Skeletal muscle satellite cell (primary cell): Measurements from ENCODE around the gene ALCAM. TPM values are rescaled to one million over a fixed set of nuclear protein-coding genes. Genes with fewer than 3 reads are reported as not detected.
A peak's percentile ranks its signal among the peaks of the same experiment; 100 is the strongest.

Experiments
- H3K27me3 ChIP-seq: 2 replicates; pipeline ENCODE4 v1.7.0; 2013; ENCODE audit warnings: low read length; ENCODE audit not compliant: control insufficient read depth, insufficient read depth
- H3K36me3 ChIP-seq: 2 replicates; pipeline ENCODE4 v1.7.0; 2013; ENCODE audit warnings: mild to moderate bottlenecking, control low read depth, low read length; ENCODE audit not compliant: insufficient read depth
- H3K4me1 ChIP-seq: 2 replicates; pipeline ENCODE4 v1.7.0; 2013; ENCODE audit warnings: low read length; ENCODE audit not compliant: control insufficient read depth, insufficient read depth
- H3K4me2 ChIP-seq: 2 replicates; pipeline ENCODE4 v1.7.0; 2013; ENCODE audit warnings: mild to moderate bottlenecking, low read length
- H3K4me3 ChIP-seq: 2 replicates; pipeline ENCODE4 v1.7.0; 2013; ENCODE audit warnings: low read length
- H3K9ac ChIP-seq: 2 replicates; pipeline ENCODE4 v1.7.0; 2013; ENCODE audit warnings: mild to moderate bottlenecking, low read depth, low read length, moderate library complexity
- H3K9me3 ChIP-seq: replicated peaks from 2 replicates; pipeline ENCODE4 v1.7.0; 2013; ENCODE audit warnings: mild to moderate bottlenecking, control low read depth, low read length
- total RNA-seq: library from RNA; depleted of rRNA; stranded (reverse); fragments of >200 nt; gene quantifications from 2 replicates; pipeline ENCODE4 v1.2.3, GENCODE V29; 2012; rRNA removed

The ALCAM gene
- 89.5 and 158 TPM in 2 replicates for total RNA-seq

DNA sequence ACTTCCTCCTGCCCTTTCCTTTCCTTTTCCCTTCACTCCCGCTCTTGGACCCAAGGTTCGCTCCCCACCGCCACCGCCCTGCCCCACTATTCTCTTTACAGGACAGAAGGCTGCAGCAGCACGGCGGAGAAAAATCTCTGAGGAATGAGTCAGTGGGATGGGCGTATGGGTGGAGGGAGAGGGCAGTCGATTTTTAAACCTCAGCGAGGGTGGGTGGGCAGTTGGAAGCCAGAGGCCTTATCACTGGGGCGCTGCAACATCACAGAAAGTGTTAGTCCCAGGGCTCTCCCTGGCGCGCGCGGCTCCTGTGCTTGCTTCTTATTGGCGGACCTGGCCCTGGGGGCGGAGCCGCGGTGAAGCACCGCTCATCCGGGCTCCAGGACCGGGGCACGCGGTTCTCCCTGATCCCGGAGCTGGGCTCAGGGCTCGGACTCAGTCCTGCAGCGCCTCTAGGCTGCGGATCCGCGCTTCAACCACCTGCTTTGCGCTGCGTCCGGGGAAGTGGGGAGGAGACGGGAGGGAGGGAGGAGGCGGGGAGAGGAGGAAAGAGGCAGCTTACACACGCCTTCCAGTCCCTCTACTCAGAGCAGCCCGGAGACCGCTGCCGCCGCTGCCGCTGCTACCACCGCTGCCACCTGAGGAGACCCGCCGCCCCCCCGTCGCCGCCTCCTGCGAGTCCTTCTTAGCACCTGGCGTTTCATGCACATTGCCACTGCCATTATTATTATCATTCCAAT lies at the start of gene ALCAM:
Gene ALCAM, plus strand, starts transcription at position 584 of the 737 bp plus-strand sequence.
- Histone ChIP-seq H3K27me3 (no peaks in the 10 kb centered on the region), H3K4me2 (peak within 1 kb of the TSS; percentile 93), H3K4me3 (peak within 1 kb of the TSS; percentile 91), H3K9me3 (no peaks in the 10 kb centered on the region), H3K9ac (peak within 1 kb of the TSS; percentile 94), H3K4me1 (peaks cover 49% of the 10 kb centered on the region), H3K36me3 (no peaks in the 10 kb centered on the region)

DNA sequence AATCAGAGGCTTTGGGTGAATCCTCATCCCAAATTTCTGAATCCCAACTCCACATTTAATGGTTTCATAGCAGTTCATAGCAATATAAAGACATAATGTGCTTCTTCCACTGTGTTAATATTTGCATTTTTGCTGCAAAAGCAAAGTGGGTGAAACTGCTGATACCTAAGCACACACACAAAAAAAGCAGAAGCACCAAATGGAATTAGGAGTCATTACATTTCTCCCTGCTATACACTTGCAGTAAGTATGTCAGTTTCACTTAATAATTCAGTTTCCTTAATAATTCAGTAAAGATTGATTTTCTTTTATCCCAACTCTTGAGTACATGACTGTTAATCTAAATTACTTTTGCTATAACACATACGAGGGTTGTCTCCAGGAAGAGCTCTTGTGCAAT lies 48.9 kb upstream of the ALCAM start:
- no peaks in the 10 kb centered on the region for H3K4me1 ChIP-seq
- H3K4me3 ChIP-seq = no peak overlapping the region
- H3K9me3 ChIP-seq = no peaks in the 10 kb centered on the region
- no peak overlapping the region for H3K9ac ChIP-seq
- H3K4me2 ChIP-seq = no peak overlapping the region
- H3K27me3 ChIP-seq = no peaks in the 10 kb centered on the region
- no peaks in the 10 kb centered on the region for H3K36me3 ChIP-seq

DNA sequence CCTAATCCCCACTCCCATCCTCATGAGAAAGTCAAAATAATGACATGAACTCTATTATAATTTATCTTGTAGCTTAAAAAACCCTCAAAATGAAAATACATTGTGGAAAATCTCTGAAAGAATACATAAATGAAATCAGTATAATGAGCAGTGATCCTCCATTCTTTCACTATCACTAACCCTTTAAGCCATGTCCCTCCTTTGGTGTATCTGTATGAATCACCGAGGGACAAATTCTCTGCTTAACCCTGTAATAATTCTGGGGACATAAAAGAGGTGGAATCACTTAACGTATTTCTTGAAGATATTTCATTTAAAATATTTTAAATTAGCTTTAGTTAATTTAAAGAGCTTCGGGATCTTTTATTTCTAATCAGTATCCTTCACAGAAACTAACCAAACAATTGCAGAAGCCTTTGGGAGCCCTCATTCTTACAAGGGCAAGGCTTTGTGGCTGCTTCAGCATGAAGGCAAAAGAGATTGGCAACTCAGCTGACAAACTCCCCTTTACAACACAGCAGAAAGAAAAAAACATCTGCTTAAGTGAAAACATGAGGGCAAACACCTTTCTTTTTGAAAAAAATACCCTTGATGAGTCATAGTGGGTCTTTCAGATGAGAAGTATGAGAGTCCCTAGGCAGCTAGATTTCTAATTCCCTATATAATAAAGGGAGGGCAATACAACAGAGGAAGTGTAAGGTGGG lies 44.0 kb upstream of the ALCAM start:
- no peaks in the 10 kb centered on the region for H3K36me3 ChIP-seq
- H3K27me3 ChIP-seq = no peaks in the 10 kb centered on the region
- H3K4me2 ChIP-seq = no peak overlapping the region
- H3K4me3 ChIP-seq = no peak overlapping the region
- H3K9ac ChIP-seq = no peak overlapping the region
- H3K4me1 ChIP-seq = peaks cover 6% of the 10 kb centered on the region
- no peaks in the 10 kb centered on the region for H3K9me3 ChIP-seq

DNA sequence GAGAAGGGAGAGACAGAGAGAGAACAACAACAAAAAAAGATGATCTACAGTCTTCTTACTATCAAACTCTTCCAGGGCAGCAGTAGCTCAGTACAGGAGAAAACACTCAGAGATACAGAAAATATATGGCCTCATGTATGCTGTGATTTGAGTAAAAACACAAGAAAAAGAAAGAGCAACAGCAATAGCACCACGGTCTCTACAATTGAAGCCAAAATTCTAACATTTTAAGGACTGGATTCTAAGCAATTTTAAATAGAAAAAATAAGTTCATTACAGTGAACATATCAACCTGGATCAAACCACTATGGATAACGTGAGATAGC lies 43.5 kb upstream of the ALCAM start:
- no peak overlapping the region for H3K4me2 ChIP-seq
- peaks cover 11% of the 10 kb centered on the region for H3K4me1 ChIP-seq
- H3K4me3 ChIP-seq = no peak overlapping the region
- no peaks in the 10 kb centered on the region for H3K36me3 ChIP-seq
- H3K9me3 ChIP-seq = no peaks in the 10 kb centered on the region
- no peak overlapping the region for H3K9ac ChIP-seq
- H3K27me3 ChIP-seq = no peaks in the 10 kb centered on the region

DNA sequence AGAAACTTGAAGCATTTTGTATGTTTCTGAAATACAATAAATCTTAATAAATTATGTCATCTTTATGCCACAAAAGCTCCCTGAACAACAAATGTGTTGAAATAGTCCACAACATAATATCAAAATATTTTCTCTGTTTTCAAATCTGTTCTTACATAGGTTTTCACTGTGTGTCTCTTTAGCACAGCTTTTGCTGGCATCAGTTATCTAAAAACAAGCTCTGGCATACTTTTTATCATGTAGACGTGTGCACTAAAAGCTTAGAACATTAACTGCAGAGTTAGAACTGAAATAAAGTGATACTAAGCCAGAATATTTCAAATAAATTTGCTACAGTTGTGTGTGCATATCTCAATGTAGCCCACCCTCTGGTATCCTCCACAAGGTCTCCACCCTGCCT lies 41.8 kb upstream of the ALCAM start:
- peaks cover 14% of the 10 kb centered on the region for H3K4me1 ChIP-seq
- H3K4me3 ChIP-seq = no peak overlapping the region
- no peaks in the 10 kb centered on the region for H3K27me3 ChIP-seq
- no peak overlapping the region for H3K9ac ChIP-seq
- no peaks in the 10 kb centered on the region for H3K9me3 ChIP-seq
- H3K36me3 ChIP-seq = no peaks in the 10 kb centered on the region
- no peak overlapping the region for H3K4me2 ChIP-seq

DNA sequence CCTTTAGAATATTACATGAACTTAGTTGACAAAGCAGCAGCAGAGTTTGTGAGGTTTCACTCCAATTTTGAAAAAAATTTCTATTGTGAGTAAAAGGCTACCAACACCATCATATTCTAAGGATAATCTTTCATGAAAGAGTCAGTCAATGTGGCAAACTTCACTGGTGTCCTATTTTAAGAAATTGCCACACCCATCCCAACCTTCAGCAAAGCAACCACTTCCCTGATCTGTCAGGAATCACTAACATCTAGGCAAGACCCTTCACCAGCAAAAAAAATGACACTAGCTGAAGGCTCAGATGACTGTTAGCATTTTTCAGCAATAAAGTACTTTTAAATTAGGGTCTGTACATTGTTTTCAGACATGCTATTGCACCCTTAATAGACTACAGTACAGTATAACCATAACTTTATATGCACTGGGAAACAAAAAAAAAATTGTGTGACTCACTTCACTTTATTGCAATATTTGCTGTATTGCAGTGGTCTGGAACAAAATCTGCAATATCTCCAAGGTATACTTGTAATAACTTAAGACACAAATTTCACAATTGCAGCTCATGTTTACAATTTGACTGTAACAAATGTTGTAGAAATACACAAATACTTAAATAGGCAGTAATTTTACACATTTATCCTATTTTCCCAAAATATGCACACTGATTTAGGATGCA lies 38.9 kb upstream of the ALCAM start:
- Histone ChIP-seq H3K36me3 (no peaks in the 10 kb centered on the region), H3K4me1 (peaks cover 14% of the 10 kb centered on the region), H3K4me2 (peak overlapping the region; percentile 44), H3K4me3 (no peak overlapping the region), H3K9me3 (no peaks in the 10 kb centered on the region), H3K9ac (no peak overlapping the region), H3K27me3 (no peaks in the 10 kb centered on the region)

DNA sequence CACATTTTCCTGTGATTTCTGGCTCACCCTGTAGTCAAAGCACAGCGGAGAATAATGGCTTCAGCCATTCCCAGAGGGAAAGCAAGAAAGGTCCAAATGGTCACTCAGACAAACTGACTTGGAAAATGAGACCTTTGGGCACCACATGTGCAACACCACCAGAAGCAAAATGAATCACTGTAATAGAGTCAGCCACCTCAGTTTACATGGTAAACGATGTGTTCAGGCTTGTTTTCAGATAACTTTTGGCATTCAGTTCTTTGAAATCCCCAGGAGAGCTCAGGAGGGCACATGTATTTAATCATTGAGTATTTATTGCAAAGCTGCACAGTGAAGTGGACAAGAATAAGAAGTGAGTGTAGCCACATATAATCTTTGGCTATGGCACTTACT lies 38.4 kb upstream of the ALCAM start:
- peaks cover 14% of the 10 kb centered on the region for H3K4me1 ChIP-seq

DNA sequence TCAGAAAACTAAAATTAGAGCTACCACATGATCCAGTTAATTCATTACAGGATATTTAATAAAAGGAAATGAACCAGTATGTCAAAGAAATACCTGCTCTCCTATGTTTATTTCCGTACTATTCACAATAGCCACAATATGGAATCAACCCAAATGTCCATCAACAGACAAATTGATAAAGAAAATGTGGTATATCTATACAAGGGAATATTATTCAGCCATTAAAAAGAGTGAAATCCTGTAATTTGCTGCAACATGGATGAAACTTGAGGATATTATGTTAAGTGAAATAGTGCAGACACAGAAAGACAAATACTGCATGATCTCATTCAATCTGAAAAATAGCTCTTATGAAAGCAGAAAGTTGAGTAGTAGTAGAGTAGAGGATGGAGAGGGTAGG lies 33.7 kb upstream of the ALCAM start:
- Histone ChIP-seq H3K4me2 (no peak overlapping the region), H3K27me3 (no peaks in the 10 kb centered on the region), H3K9me3 (no peaks in the 10 kb centered on the region), H3K36me3 (no peaks in the 10 kb centered on the region), H3K4me3 (no peak overlapping the region), H3K9ac (no peak overlapping the region), H3K4me1 (peaks cover 17% of the 10 kb centered on the region)

More for the DNA sequence above, 38.4 kb upstream of the ALCAM start:
- Histone ChIP-seq H3K4me3 (no peak overlapping the region), H3K9me3 (no peaks in the 10 kb centered on the region), H3K4me2 (peak overlapping the region; percentile 24), H3K36me3 (no peaks in the 10 kb centered on the region), H3K27me3 (no peaks in the 10 kb centered on the region), H3K9ac (no peak overlapping the region)

DNA sequence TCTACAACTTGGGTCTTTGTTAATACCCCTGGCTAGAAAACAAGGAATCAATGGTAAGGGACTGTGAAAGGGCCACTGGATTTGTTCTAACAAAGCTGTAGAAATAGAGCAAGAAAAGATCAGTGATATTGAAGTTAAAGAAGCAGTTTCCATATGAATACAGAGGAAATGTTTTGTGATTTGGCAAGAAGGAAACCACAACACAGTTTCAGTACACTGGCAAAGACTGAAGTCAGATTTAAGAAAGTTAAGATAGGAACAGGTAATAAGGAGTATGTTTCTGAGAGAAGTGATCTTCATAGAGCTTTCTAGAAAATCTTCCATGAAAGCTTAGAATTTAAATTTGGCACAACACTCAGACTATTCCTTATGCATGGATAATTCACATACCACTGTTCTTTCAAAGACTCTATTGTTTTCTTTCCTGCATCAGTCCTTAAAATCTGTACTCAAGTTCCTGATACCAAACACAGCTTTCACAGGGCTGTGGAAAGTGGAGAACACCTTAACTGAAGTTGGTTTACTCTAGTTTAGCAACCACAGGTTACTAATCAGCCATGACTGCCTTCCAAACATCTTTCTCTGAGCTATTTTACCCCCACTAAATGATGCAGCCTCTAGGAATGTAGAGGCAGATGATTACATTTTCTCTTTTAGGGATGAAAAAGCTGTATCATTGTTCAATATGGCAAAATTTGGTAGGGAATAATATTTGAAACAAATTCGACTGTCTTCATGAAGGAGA lies 32.4 kb upstream of the ALCAM start:
- Histone ChIP-seq H3K27me3 (no peaks in the 10 kb centered on the region), H3K9ac (no peak overlapping the region), H3K4me2 (no peak overlapping the region), H3K9me3 (no peaks in the 10 kb centered on the region), H3K4me3 (no peak overlapping the region), H3K36me3 (no peaks in the 10 kb centered on the region), H3K4me1 (peaks cover 11% of the 10 kb centered on the region)

DNA sequence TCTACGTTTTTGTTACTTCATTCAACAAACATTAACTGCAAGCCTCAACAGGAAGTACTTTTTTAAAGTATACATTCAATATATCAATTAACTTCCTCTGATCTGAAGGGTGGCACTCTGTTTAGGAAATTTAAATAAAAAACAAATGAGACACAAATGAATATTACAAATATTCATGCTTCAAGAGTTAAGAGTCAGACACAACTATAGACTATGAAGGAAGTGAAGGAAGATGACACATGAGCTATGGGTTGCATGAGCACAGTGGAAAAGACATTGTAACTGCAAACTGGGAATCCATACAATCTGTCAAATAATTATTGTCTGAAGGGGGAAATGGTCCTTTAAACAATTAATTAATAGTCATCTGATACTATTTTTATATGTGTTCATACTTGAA lies 26.8 kb upstream of the ALCAM start:
- Histone ChIP-seq H3K9ac (no peak overlapping the region), H3K27me3 (no peaks in the 10 kb centered on the region), H3K4me1 (peaks cover under 1% of the 10 kb centered on the region), H3K4me3 (no peak overlapping the region), H3K36me3 (no peaks in the 10 kb centered on the region), H3K4me2 (no peak overlapping the region), H3K9me3 (no peaks in the 10 kb centered on the region)

DNA sequence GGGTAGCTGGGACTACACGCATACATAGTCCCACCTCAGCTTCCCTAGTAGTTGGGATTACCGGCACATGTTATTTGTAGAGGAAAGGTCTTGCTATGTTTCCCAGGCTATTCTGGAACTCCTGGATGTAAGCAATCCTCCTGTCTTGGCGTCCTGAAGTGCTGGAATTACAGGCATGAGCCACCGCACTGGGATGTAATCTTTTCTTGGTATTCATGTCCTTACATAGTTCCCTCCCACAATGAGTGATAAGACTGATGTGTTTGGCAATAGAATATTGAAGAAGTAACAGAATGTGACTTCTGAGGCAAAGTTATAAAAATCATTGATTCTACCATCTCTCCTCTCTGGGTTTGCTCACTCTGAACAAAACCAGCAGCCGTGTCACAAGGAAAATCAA lies 22.7 kb upstream of the ALCAM start:
- H3K36me3 ChIP-seq = no peaks in the 10 kb centered on the region
- no peaks in the 10 kb centered on the region for H3K9me3 ChIP-seq
- H3K9ac ChIP-seq = no peak overlapping the region
- H3K4me1 ChIP-seq = no peaks in the 10 kb centered on the region
- no peaks in the 10 kb centered on the region for H3K27me3 ChIP-seq
- no peak overlapping the region for H3K4me2 ChIP-seq
- no peak overlapping the region for H3K4me3 ChIP-seq
